Astrocyte (in vitro differentiated cells and primary cell): Measurements from ENCODE around the gene FREM3. TPM values are rescaled to one million over a fixed set of nuclear protein-coding genes. Genes with fewer than 3 reads are reported as not detected.

Experiments used
- DNase-seq: peaks from one replicate; pipeline ENCODE4 v3.0.0-alpha.2; 2010; ENCODE audit warnings: low read depth
- FAIRE-seq: peaks from 2 replicates; lab custom pipeline; 2011; peaks lifted over from hg19 to GRCh38; lab: Jason Lieb, UNC
- H2AFZ ChIP-seq: 2 replicates; pipeline ENCODE4 v1.6.0; 2012; ENCODE audit warnings: low read depth, low read length, inconsistent platforms
- H3K27ac ChIP-seq: 2 replicates; pipeline ENCODE4 v1.5.1; 2011; ENCODE audit warnings: low read depth, low read length, inconsistent platforms
- H3K27me3 ChIP-seq: 2 replicates; pipeline ENCODE4 v1.6.0; 2011; ENCODE audit warnings: low read length, inconsistent platforms; ENCODE audit not compliant: insufficient read depth
- H3K36me3 ChIP-seq: 2 replicates; pipeline ENCODE4 v1.5.1; 2011; ENCODE audit warnings: low read length, inconsistent platforms; ENCODE audit not compliant: insufficient read depth
- H3K4me1 ChIP-seq: 2 replicates; pipeline ENCODE4 v1.5.1; 2011; ENCODE audit warnings: low read length, inconsistent platforms; ENCODE audit not compliant: insufficient read depth
- H3K4me2 ChIP-seq: 2 replicates; pipeline ENCODE4 v1.6.0; 2012; ENCODE audit warnings: low read length, inconsistent platforms
- H3K4me3 ChIP-seq: 2 replicates; pipeline ENCODE4 v1.5.1; 2011; ENCODE audit warnings: low read depth, mild to moderate bottlenecking, low read length, inconsistent platforms; ENCODE audit not compliant: insufficient read depth
- H3K79me2 ChIP-seq: 2 replicates; pipeline ENCODE4 v1.6.0; 2012; ENCODE audit warnings: mild to moderate bottlenecking, low read length, inconsistent platforms; ENCODE audit not compliant: insufficient read depth
- H3K9ac ChIP-seq: 2 replicates; pipeline ENCODE4 v1.6.0; 2012; ENCODE audit warnings: mild to moderate bottlenecking, low read length, inconsistent platforms
- H3K9me3 ChIP-seq: 2 replicates; pipeline ENCODE4 v1.5.1; 2012; ENCODE audit warnings: low read depth, mild to moderate bottlenecking, low read length, inconsistent platforms; ENCODE audit not compliant: insufficient read depth
- H4K20me1 ChIP-seq: 2 replicates; pipeline ENCODE4 v1.6.0; 2012; ENCODE audit warnings: low read length, inconsistent platforms; ENCODE audit not compliant: insufficient read depth
- H3K27ac Mint-ChIP-seq: one replicate; pipeline ENCODE4 v1.8.0; 2021; ENCODE audit warnings: mild to moderate bottlenecking, mixed read lengths; ENCODE audit not compliant: unreplicated experiment
- H3K27me3 Mint-ChIP-seq: one replicate; pipeline ENCODE4 v1.8.0; 2021; ENCODE audit warnings: low read depth, mixed read lengths; ENCODE audit not compliant: unreplicated experiment
- H3K36me3 Mint-ChIP-seq: one replicate; pipeline ENCODE4 v1.8.0; 2021; ENCODE audit warnings: low read depth, mixed read lengths; ENCODE audit not compliant: unreplicated experiment
- H3K4me1 Mint-ChIP-seq: one replicate; pipeline ENCODE4 v1.8.0; 2021; ENCODE audit warnings: low read depth, mixed read lengths; ENCODE audit not compliant: unreplicated experiment
- H3K4me3 Mint-ChIP-seq: one replicate; pipeline ENCODE4 v1.8.0; 2021; ENCODE audit warnings: mild to moderate bottlenecking, moderate library complexity, mixed read lengths; ENCODE audit not compliant: unreplicated experiment
- H3K9me3 Mint-ChIP-seq: one replicate; pipeline ENCODE4 v1.8.0; 2021; ENCODE audit warnings: mild to moderate bottlenecking, mixed read lengths; ENCODE audit not compliant: unreplicated experiment
- CTCF ChIP-seq: IDR thresholded peaks from 2 replicates; pipeline ENCODE4 v1.5.1; 2011; ENCODE audit warnings: low read depth, mild to moderate bottlenecking, inconsistent platforms, low read length, moderate library complexity; ENCODE audit not compliant: insufficient read depth
- EZH2 ChIP-seq: IDR thresholded peaks from 2 replicates; pipeline ENCODE4 v1.6.1; 2012; ENCODE audit warnings: mild to moderate bottlenecking, low read length, inconsistent platforms; ENCODE audit not compliant: insufficient read depth
- total RNA-seq: library from RNA; stranded (reverse); gene quantifications from 2 replicates; pipeline ENCODE4 v1.2.1, GENCODE V29; 2021

FREM3 gene
- total RNA-seq, 1 donor from 2014 or later: not detected

- Mint-ChIP-seq H3K4me3 (no peak overlapping the region), H3K27ac (peak overlapping the region; percentile 87)
- TF ChIP-seq EZH2: no peak
- no peak for TF ChIP-seq CTCF
These were observed 114.4 kb downstream of the FREM3 start for GRCh38 chr4:143586080-143586479.

DNA sequence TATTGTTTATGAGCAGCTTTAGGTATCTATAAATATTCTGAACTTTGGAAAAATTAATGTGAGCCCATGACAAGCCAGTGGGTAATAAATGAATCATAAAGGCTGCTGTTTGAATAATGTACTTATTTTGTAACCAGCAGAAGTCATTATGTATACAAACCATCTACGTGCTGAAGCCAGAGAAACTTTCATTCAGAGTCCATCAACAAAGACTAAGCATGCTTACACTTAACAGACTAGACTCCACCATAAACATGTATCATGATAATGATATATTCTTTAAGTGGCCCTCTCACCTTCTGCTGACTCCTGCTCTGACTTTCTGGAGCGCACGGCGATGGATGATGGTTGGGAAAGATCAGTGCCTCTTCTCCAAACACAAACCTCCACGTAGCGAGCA is 114.9 kb downstream of the FREM3 start:
- Mint-ChIP-seq H3K27me3 (no peaks in the 10 kb centered on the region), H3K9me3 (peaks cover 8% of the 10 kb centered on the region), H3K4me1 (peaks cover 6% of the 10 kb centered on the region), H3K27ac (no peak overlapping the region), H3K36me3 (no peaks in the 10 kb centered on the region), H3K4me3 (no peak overlapping the region)
- H3K4me2 ChIP-seq: peak overlapping the region; percentile 23
- H2AFZ ChIP-seq: no peak overlapping the region
- H3K27me3 ChIP-seq: no peaks in the 10 kb centered on the region
- FAIRE-seq: no peak
- no peaks in the 10 kb centered on the region for H4K20me1 ChIP-seq
- peak overlapping the region; percentile 23 for H3K27ac ChIP-seq
- H3K9me3 ChIP-seq: peaks cover 7% of the 10 kb centered on the region
- no peak overlapping the region for H3K9ac ChIP-seq
- DNase-seq: no peak
- no peaks in the 10 kb centered on the region for H3K79me2 ChIP-seq
- H3K4me3 ChIP-seq: no peak overlapping the region
- peaks cover 4% of the 10 kb centered on the region for H3K4me1 ChIP-seq
- no peaks in the 10 kb centered on the region for H3K36me3 ChIP-seq
- TF ChIP-seq CTCF: no peak
- no peak for TF ChIP-seq EZH2

More at GRCh38 chr4:143586080-143586479, 114.4 kb downstream of the FREM3 start:
- Mint-ChIP-seq H3K36me3 (no peaks in the 10 kb centered on the region), H3K27me3 (peaks cover 4% of the 10 kb centered on the region), H3K4me1 (peaks cover 6% of the 10 kb centered on the region), H3K9me3 (peaks cover 8% of the 10 kb centered on the region)
- H3K27me3 ChIP-seq: no peaks in the 10 kb centered on the region
- H3K9ac ChIP-seq: peak overlapping the region; percentile 41
- no peaks in the 10 kb centered on the region for H3K36me3 ChIP-seq
- H3K9me3 ChIP-seq: peaks cover 7% of the 10 kb centered on the region
- peak overlapping the region; percentile 23 for H3K4me2 ChIP-seq
- DNase-seq: peak; percentile 12
- peaks cover 4% of the 10 kb centered on the region for H3K4me1 ChIP-seq
- no peak overlapping the region for H3K4me3 ChIP-seq
- H2AFZ ChIP-seq: peak overlapping the region; percentile 53
- peak overlapping the region; percentile 55 for H3K27ac ChIP-seq
- H4K20me1 ChIP-seq: no peaks in the 10 kb centered on the region
- no peak for FAIRE-seq
- H3K79me2 ChIP-seq: no peaks in the 10 kb centered on the region

GRCh38 chr4:143581331-143581946 is 119.0 kb downstream of the FREM3 start:
- H3K4me1 ChIP-seq: peaks cover 3% of the 10 kb centered on the region

More at GRCh38 chr4:143581331-143581946, 119.0 kb downstream of the FREM3 start:
- H3K4me3 Mint-ChIP-seq: no peak overlapping the region
- TF ChIP-seq CTCF: no peak
- no peak for TF ChIP-seq EZH2
- no peak for DNase-seq
- Histone ChIP-seq H3K79me2 (no peaks in the 10 kb centered on the region), H3K36me3 (no peaks in the 10 kb centered on the region), H4K20me1 (no peaks in the 10 kb centered on the region), H3K9ac (no peak overlapping the region), H2AFZ (no peak overlapping the region), H3K9me3 (peaks cover 7% of the 10 kb centered on the region), H3K27ac (no peak overlapping the region), H3K4me2 (no peak overlapping the region), H3K4me3 (no peak overlapping the region), H3K27me3 (no peaks in the 10 kb centered on the region)
- FAIRE-seq: no peak
- H3K27ac Mint-ChIP-seq: no peak overlapping the region
- no peaks in the 10 kb centered on the region for H3K36me3 Mint-ChIP-seq
- H3K4me1 Mint-ChIP-seq: peaks cover 6% of the 10 kb centered on the region
- H3K27me3 Mint-ChIP-seq: no peaks in the 10 kb centered on the region
- H3K9me3 Mint-ChIP-seq: peaks cover 11% of the 10 kb centered on the region
